HG03460 (cell line): ENCODE results near the gene TXNL4A.

Experiments
- ATAC-seq: cut with Tn5 transposase; IDR thresholded peaks from one replicate; pipeline ENCODE4 v1.9.1; 2021; ENCODE audit not compliant: unreplicated experiment

TXNL4A gene

DNA sequence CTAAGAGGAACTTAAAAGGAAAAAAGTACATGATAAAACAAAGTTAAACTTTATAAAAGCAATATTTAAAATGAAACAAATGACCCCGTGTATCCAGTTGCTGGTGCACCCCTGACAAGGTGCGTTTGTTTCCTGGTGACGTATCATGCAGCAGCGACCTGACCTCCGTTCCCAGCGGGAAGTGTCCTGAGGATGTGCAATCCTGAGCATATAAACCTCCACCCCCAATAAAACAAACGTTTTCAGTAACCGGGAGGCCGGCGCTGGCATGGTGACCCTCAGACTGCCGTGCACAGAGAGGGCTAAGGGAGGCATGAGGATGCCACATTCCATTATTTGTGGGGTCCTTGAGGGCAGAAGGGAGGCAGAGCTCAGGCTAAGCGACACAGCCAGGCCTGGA, 51.7 kb downstream of the TXNL4A start:
- ATAC-seq, result no peak

GRCh38 chr18:79935925-79936324, 52.4 kb downstream of the TXNL4A start:
- ATAC-seq, result no peak

DNA sequence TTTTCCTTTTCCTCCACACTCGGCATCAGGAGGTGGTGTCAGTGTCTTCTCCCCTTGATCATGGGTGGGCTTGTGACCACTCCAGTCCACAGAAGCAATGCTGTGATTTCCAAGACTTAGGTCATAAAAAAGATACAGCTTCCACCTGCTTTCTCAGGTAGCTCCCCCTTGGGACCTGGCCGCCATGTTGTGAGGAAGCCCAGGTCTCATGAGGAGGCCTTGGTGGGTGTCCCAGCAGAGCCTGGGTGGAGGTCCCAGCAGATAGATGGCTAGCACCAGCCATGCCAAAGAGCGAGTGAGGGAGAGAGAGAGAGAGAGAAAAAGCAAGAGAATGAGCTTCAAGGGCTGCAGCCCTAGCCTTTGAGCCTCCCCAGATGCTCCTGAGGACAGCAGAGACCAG, 52.9 kb downstream of the TXNL4A start:
- ATAC-seq, result no peak

DNA sequence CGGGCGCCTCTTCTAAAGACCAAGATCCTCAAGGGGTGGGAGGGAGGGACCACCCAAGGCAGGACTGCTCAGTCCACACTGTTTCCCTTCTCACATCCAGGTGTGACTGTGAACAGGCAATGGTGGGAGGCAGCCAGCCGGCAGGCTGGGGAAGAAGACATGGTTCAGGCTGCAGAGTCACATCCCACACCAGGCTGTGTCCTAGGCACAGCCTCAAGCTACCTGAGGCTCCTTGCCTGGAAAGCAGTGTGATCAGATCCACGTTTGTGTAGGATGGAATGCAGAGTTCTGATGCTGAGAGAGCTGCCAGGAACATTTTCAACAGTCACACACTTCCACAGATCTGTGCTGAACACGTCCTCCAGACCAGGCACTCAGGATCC, 53.3 kb downstream of the TXNL4A start:
- ATAC-seq, result no peak

DNA sequence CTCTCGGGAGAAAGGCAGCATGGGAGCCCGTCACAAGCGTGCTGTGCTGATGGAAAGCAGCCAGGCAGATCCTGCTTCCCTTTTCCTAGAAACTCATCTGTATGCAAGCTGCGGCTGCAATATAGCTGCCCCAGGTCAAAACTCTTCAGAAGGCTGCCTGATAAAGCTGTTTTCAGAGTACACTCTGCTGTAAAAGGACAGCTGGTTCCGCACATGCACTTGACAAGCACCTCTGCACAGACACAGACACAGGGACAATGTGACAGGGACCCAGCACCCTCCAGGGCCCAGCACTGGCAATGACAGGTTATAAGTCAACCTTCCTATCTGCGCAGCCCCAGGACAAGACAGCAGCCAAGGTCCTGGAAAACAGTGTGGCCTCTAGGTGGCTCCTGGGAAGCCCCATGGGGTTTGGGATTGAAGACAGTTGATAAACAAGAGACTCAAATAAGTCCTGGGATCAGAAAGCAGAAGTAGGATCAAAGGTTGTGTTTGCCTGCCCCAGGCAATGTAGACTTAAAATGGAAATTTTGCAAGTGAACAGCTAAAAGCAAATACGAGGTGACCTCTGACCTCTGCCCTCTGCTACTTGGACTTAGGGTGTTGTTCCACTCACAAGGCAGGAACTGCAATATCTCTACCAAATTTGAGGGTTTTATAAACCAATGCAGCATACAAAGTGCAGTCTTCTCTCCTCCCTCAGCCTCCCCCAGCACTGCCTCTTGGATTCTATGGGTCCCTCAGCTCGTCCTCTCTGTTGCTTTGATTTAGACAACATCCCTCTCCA, 53.9 kb downstream of the TXNL4A start:
- no peak for ATAC-seq

DNA sequence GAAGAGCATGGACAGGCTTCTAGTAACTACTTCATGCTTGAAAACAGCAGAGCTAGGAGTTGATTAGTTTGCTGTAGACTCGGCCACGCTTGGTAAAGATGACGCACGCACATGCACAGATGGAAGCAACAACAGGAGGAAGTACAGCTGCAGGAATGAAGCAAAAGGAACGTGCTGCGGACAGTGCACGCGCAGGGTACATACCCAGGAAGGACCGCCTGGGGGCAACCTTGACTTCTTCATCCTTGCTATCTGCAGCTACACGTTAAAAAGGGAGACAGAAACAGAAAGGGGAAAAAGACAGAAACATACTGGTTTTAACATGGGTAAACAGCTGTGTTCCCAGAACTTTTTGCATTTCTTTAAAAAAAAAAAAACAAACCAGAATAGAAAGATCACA, 54.6 kb downstream of the TXNL4A start:
- no peak for ATAC-seq

DNA sequence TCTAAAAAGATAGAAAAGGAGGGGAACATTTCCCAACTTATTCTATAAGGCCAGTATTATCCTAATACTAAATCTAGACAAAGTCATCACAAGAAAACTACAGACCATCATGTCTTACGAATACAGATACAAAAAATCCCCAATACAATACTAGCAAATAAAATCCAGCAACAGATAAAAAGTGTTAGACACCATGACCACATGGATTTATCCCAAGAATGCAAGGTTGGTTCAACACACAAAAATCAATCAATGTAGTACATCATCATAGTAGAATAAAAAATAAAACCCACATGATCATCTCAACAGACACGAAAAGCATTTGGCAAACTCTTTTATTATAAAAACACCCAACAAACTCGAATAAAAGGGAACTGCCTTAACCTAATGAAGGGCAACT, 55.5 kb downstream of the TXNL4A start:
- no peak for ATAC-seq

GRCh38 chr18:79931475-79931874, 56.9 kb downstream of the TXNL4A start:
- ATAC-seq, result no peak

DNA sequence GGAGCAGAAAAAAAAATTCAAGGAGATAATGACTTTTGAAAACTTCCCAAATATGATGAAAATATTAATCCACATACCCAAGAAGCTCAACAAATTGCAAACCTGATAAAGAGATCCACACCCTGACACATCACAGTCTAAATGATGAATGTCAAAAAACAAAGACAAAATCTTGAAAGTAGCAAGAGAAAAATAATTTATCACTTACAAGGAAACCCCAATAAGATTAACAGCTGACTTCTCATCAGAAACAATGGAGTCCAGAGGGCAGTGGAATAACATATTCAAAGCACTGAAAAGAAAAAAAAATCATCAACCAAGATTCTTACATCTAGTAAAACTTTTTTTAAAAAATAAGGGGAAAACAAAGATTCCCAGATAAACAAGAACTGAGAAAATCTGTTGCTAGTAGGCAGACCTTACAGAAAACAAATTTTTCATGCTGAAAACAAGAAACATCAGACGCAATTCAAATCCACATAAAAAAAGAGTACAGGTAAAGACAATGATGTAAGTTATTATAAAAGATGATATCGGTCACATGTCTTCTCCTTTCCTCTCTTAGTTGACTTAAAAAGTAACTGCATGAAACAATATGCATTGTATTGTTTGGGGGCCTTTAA, 58.2 kb downstream of the TXNL4A start:
- ATAC-seq, result no peak

GRCh38 chr18:79928563-79928960, 59.8 kb downstream of the TXNL4A start:
- ATAC-seq, result no peak

- ATAC-seq, result no peak
These were observed 60.5 kb downstream of the TXNL4A start for GRCh38 chr18:79927607-79928562.

- no peak for ATAC-seq
These were observed 61.4 kb downstream of the TXNL4A start for GRCh38 chr18:79926715-79927606.

- no peak for ATAC-seq
These were observed 62.1 kb downstream of the TXNL4A start for GRCh38 chr18:79926306-79926705.

DNA sequence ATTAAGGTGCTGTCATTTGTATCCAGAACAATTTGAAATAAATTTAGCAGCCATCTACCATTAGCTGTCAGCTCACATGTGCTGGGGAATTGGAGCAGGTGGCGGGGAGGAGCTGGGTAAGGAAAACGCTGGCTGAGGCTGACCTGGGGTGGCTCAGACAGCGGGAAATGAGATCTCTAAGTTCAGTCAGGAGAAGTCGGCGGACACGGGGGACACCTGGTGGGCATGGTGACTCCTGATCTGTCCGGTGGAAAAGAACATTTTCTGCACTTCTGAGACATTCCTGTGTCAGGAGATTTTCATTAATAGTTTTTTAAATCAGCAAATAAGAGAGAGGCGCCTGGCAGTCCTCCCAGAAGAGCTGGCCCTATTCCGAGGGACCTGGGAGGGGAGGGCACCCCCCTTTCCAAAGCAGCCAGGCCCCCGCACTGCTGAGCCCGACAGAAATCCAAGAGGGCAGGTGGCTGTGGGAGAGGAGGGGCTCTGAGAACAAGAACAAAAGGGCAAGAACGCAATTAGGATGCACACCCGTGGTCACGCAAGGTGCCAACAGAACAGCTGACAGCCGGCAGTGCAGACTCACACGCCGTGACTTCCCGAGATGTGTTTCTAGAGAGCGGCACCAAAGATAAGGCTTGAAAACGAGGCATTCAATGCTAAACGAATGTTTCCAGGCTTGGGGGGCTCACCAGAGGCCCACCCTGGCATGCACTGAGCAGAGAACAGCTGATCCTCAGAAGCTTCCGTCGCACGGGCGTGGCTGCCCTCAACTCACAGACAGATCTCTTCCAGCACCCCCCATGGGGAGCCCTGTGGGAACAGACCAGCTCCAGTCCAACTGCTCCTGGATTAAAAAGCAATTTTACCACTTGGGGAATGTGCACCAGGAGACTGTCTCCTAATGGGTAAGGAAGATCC, 63.3 kb downstream of the TXNL4A start:
- no peak for ATAC-seq

GRCh38 chr18:79923896-79924585, 64.3 kb downstream of the TXNL4A start:
- ATAC-seq, result no peak

DNA sequence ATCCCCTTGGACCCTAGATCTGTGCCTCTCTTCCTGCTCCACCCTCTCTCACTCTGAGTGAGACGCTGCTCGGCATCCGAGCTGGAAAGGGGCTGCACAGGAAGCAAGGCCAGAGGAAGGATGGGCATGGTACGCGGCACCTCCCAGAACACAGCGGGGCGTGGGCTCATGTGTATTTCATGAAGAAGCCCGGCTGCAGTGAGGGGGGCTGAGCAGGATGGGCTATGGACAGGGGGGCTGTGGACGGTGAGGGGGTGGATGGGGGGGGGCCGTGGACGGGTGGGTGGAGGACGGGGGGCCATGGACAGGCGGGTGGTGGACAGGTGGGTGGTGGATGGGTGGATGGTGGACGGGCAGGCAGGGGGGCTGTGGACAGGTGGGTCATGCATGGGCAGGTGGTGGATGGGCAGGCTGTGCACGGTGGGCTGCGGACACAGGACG, 65.4 kb downstream of the TXNL4A start:
- ATAC-seq, result no peak

DNA sequence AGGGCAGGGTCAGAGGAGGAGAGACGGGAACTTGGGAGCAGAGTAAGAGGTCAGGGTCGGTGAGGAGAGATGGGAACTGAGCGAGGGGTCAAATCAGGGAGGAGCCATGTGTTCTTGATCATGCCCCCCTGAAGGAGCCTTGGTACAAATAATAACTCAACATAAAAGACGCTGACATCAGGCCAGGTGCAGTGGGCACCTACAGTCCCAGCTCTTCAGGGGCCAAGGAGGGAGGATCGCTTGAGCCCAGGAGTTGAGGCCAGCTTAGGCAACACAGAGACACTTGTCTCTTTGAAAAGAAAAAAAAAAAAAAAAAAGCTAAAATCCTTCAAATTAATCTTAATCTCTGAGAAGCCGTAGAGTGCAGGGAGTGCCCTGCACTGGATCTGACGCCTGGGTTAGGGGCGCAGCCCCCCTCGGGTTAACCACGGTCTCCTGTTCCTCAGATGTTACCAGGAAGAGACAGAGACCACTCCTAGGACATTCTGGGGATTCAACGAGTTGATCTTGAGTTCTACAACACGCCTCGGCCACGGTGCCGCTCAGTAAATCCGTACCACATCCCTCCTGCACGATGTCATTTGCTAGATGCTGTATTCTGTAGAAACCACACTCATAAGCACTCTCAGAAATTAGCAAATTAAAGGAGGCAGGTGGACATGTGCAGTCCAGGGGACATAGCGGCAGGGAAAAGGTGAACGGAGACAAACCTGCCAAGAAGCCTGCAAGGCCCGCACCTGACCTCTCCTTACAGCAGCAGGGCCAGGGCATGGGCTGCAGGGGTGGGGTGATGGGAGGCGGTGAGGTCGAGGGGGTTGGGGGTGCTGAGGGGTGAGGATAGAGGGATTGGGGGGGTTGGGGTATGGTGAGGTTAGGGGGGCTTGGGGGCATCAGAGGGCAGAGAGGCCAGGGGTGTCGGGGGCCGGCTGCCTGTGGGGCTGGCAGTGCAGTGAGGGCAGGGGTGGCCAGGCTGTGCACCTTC, 66.1 kb downstream of the TXNL4A start:
- ATAC-seq, result no peak
